Glutamatergic neuron (in vitro differentiated cells): ENCODE measurements around the gene CACNA1E. TPM values are rescaled to one million over a fixed set of nuclear protein-coding genes. Genes with fewer than 3 reads are reported as not detected.
"Not testable (repeated sequence)": the region's sequence is repeated elsewhere in the genome, so short reads cannot be mapped to it uniquely, and the experiment has no call there.

Source experiments
- DNase-seq: peaks from one replicate; pipeline ENCODE4 v3.0.0; 2022
- H3K27ac Mint-ChIP-seq: one replicate; pipeline ENCODE4 v1.8.0; 2020; ENCODE audit warnings: mild to moderate bottlenecking, mixed read lengths, inconsistent platforms; ENCODE audit not compliant: unreplicated experiment
- H3K27me3 Mint-ChIP-seq: one replicate; pipeline ENCODE4 v1.8.0; 2020; ENCODE audit warnings: mild to moderate bottlenecking, moderate library complexity, mixed read lengths, inconsistent platforms; ENCODE audit not compliant: unreplicated experiment
- H3K36me3 Mint-ChIP-seq: one replicate; pipeline ENCODE4 v1.8.0; 2020; ENCODE audit warnings: mild to moderate bottlenecking, mixed read lengths, inconsistent platforms; ENCODE audit not compliant: unreplicated experiment
- H3K4me1 Mint-ChIP-seq: one replicate; pipeline ENCODE4 v1.8.0; 2020; ENCODE audit warnings: mild to moderate bottlenecking, low read depth, mixed read lengths, inconsistent platforms; ENCODE audit not compliant: unreplicated experiment
- H3K4me3 Mint-ChIP-seq: one replicate; pipeline ENCODE4 v1.8.0; 2020; ENCODE audit warnings: mild to moderate bottlenecking, mixed read lengths, inconsistent platforms; ENCODE audit not compliant: unreplicated experiment
- H3K9me3 Mint-ChIP-seq: one replicate; pipeline ENCODE4 v1.8.0; 2020; ENCODE audit warnings: mild to moderate bottlenecking, moderate library complexity, mixed read lengths, inconsistent platforms; ENCODE audit not compliant: unreplicated experiment
- total RNA-seq: library from RNA; stranded (reverse); fragmentation: NEBNext Ultra II Directional; extraction: Animal tissue kit (Norgen Biotek cat#: 25700); gene quantifications from one replicate; pipeline ENCODE4 v1.2.1, GENCODE V29; 2021; ENCODE audit not compliant: unreplicated experiment
- TF ChIP-seq, protein P1 (sequence below): fragments of 200-600 bp; sonication (generic); IDR thresholded peaks from one replicate; pipeline ENCODE4 v1.5.0; 2021; ENCODE audit not compliant: partially characterized antibody, unreplicated experiment

Gene CACNA1E
- total RNA-seq, 1 donor from 2014 or later = 8.8 TPM

- Mint-ChIP-seq H3K9me3 (no peaks in the 10 kb centered on the region), H3K27ac (no peak overlapping the region), H3K4me3 (no peak overlapping the region), H3K4me1 (peaks cover 2% of the 10 kb centered on the region), H3K27me3 (no peaks in the 10 kb centered on the region), H3K36me3 (no peaks in the 10 kb centered on the region)
- TF ChIP-seq, protein P1, sequence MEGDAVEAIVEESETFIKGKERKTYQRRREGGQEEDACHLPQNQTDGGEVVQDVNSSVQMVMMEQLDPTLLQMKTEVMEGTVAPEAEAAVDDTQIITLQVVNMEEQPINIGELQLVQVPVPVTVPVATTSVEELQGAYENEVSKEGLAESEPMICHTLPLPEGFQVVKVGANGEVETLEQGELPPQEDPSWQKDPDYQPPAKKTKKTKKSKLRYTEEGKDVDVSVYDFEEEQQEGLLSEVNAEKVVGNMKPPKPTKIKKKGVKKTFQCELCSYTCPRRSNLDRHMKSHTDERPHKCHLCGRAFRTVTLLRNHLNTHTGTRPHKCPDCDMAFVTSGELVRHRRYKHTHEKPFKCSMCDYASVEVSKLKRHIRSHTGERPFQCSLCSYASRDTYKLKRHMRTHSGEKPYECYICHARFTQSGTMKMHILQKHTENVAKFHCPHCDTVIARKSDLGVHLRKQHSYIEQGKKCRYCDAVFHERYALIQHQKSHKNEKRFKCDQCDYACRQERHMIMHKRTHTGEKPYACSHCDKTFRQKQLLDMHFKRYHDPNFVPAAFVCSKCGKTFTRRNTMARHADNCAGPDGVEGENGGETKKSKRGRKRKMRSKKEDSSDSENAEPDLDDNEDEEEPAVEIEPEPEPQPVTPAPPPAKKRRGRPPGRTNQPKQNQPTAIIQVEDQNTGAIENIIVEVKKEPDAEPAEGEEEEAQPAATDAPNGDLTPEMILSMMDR = no peak
- no peak for DNase-seq
Observed at GRCh38 chr1:181846681-181847080, 363.4 kb downstream of the CACNA1E start.

DNA sequence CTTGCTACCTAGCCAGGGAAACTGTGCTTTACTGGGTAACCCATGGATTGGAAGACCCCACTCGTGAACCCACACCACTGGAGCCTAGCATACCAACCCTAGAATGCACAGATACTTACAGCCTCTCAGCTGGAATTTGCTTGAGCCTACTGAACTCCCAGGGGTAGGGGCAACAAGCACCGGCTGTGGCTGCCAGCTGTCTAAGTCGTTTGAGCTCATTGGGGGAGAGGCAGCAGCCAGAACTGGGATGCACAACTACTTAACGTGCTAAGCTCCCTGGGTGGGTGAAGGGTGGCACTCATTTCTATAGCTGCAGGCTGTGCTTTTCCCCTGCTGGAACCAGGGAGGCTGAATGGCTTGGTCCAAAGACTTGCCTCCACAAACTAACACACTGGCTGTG, 365.8 kb downstream of the CACNA1E start:
- no peak for DNase-seq
- H3K27me3 Mint-ChIP-seq = no peaks in the 10 kb centered on the region
- H3K4me3 Mint-ChIP-seq = no peak overlapping the region
- no peak overlapping the region for H3K27ac Mint-ChIP-seq
- TF ChIP-seq, protein P1 = no peak
- no peaks in the 10 kb centered on the region for H3K36me3 Mint-ChIP-seq
- H3K4me1 Mint-ChIP-seq = peaks cover 2% of the 10 kb centered on the region
- no peaks in the 10 kb centered on the region for H3K9me3 Mint-ChIP-seq

DNA sequence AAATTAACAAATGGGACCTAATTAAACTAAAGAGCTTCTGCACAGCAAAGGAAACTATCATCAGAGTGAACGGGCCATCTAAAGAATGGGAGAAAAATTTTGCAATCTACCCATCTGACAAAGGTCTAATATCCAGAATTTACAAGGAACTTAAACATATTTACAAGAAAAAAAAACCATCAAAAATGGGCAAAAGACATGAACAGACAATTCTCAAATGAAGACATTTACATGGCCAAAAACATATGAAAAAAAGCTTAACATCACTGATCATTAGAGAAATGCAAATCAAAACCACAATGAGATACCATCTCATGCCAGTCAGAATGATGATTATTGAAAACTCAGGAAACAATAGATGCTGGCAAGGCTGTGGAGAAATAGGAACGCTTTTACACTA, 370.9 kb downstream of the CACNA1E start:
- H3K36me3 Mint-ChIP-seq, H3K27ac Mint-ChIP-seq, DNase-seq, H3K27me3 Mint-ChIP-seq, H3K4me1 Mint-ChIP-seq, H3K9me3 Mint-ChIP-seq, H3K4me3 Mint-ChIP-seq: not testable (repeated sequence)

GRCh38 chr1:181855380-181855779, 372.1 kb downstream of the CACNA1E start:
- H3K4me3 Mint-ChIP-seq = no peak overlapping the region
- no peaks in the 10 kb centered on the region for H3K4me1 Mint-ChIP-seq
- TF ChIP-seq, protein P1 = no peak
- no peak for DNase-seq
- no peak overlapping the region for H3K27ac Mint-ChIP-seq
- H3K36me3 Mint-ChIP-seq = no peaks in the 10 kb centered on the region
- H3K27me3 Mint-ChIP-seq = no peaks in the 10 kb centered on the region
- peaks cover 1% of the 10 kb centered on the region for H3K9me3 Mint-ChIP-seq
